Suprapubic skin (tissue), 4 donors: ENCODE results near the gene ALG12. TPM values are rescaled to one million over a fixed set of nuclear protein-coding genes. Genes with fewer than 3 reads are reported as not detected.

Experiments used
- DNase-seq, 2 donors: peaks; one replicate each; pipeline ENCODE4 v3.0.0-alpha.2; 2019; ENCODE audit warnings: low spot score in 2 of 2
- H3K27ac ChIP-seq: fragments of 200-600 bp; sonication (generic); one replicate; pipeline ENCODE4 v1.5.1; 2019
- H3K27me3 ChIP-seq: fragments of 200-600 bp; sonication (generic); one replicate; pipeline ENCODE4 v1.5.1; 2019
- H3K36me3 ChIP-seq: fragments of 200-600 bp; sonication (generic); one replicate; pipeline ENCODE4 v1.5.1; 2019
- H3K4me1 ChIP-seq: fragments of 200-600 bp; sonication (generic); one replicate; pipeline ENCODE4 v1.5.1; 2019
- H3K4me3 ChIP-seq: fragments of 200-600 bp; sonication (generic); one replicate; pipeline ENCODE4 v1.5.1; 2019; ENCODE audit warnings: mild to moderate bottlenecking
- H3K9me3 ChIP-seq: fragments of 200-600 bp; sonication (generic); one replicate; pipeline ENCODE4 v1.5.1; 2019
- CTCF ChIP-seq, 2 donors: fragments of 200-600 bp in 1 of 2; fragments of 450-650 bp in 1 of 2; sonication (generic) in 1 of 2; IDR thresholded peaks; one replicate each; pipeline ENCODE4 v1.5.1; 2016 to 2019; ENCODE audit warnings: antibody characterized with exemption in 2 of 2, mild to moderate bottlenecking in 1 of 2, moderate library complexity in 1 of 2
- EP300 ChIP-seq: sonication (generic); formaldehyde crosslinking; IDR thresholded peaks from one replicate; pipeline ENCODE4 v1.6.1; 2017; ENCODE audit warnings: antibody characterized with exemption
- POLR2A ChIP-seq, 2 donors: fragments of 450-650 bp; IDR thresholded peaks; one replicate each; pipeline ENCODE4 v1.6.1; 2017; ENCODE audit warnings: antibody characterized with exemption in 2 of 2, mild to moderate bottlenecking in 2 of 2, moderate library complexity in 2 of 2
- POLR2AphosphoS5 ChIP-seq, 3 donors: sonication (generic); formaldehyde crosslinking; IDR thresholded peaks; one replicate each; pipeline ENCODE4 v1.6.1; 2017; ENCODE audit warnings: antibody characterized with exemption in 3 of 3
- WGBS: methylation state at CpG from one replicate; pipeline ENCODE4 v1.1.5; 2018; 5-methylcytosine and 5-hydroxymethylcytosine counted together
- total RNA-seq, 4 donors: library from RNA; depleted of rRNA; stranded (reverse); fragments of >200 nt; gene quantifications; one replicate each; pipeline ENCODE4 v1.1.0, GENCODE V29; 2016

ALG12 gene
- total RNA-seq, 4 donors from 2014 or later, result 13.2 to 23.8 (median 16.8) TPM

- peak; percentile 67 to 78 for DNase-seq
- H3K4me1 ChIP-seq, result peaks cover 75% of the 10 kb centered on the region
- 81% methylated on average over 13 of the region's 22 CpGs for WGBS
Observed at GRCh38 chr22:49965091-49966040, 47.1 kb upstream of the ALG12 start.

GRCh38 chr22:49964136-49965090 lies 46.2 kb upstream of the ALG12 start:
- no peaks in the 10 kb centered on the region for H3K27me3 ChIP-seq
- H3K9me3 ChIP-seq, result no peaks in the 10 kb centered on the region
- WGBS, result 57% methylated on average over 14 of the region's 19 CpGs
- DNase-seq, result peak; percentile 74 to 76
- peaks cover 32% of the 10 kb centered on the region for H3K36me3 ChIP-seq
- peak overlapping the region; percentile 99 for H3K27ac ChIP-seq
- TF ChIP-seq CTCF (IDR thresholded peaks at IDR 0.05) (no peak), POLR2AphosphoS5 (IDR thresholded peaks at IDR 0.05) (no peak), POLR2A (IDR thresholded peaks at IDR 0.05) (no peak), EP300 (no peak)
- H3K4me1 ChIP-seq, result peaks cover 73% of the 10 kb centered on the region
- H3K4me3 ChIP-seq, result peak overlapping the region; percentile 97

More at GRCh38 chr22:49965091-49966040, 47.1 kb upstream of the ALG12 start:
- TF ChIP-seq CTCF (IDR thresholded peaks at IDR 0.05), result no peak
- TF ChIP-seq POLR2AphosphoS5 (IDR thresholded peaks at IDR 0.05), result no peak
- TF ChIP-seq POLR2A (IDR thresholded peaks at IDR 0.05), result no peak
- TF ChIP-seq EP300, result no peak
- peak overlapping the region; percentile 99 for H3K27ac ChIP-seq
- no peaks in the 10 kb centered on the region for H3K27me3 ChIP-seq
- peaks cover 32% of the 10 kb centered on the region for H3K36me3 ChIP-seq
- H3K9me3 ChIP-seq, result no peaks in the 10 kb centered on the region
- H3K4me3 ChIP-seq, result peak overlapping the region; percentile 97

GRCh38 chr22:49963647-49964026 lies 45.4 kb upstream of the ALG12 start:
- TF ChIP-seq CTCF (IDR thresholded peaks at IDR 0.05) (no peak), POLR2AphosphoS5 (IDR thresholded peaks at IDR 0.05) (no peak), POLR2A (IDR thresholded peaks at IDR 0.05) (no peak)
- peak overlapping the region; percentile 99 for H3K27ac ChIP-seq
- H3K36me3 ChIP-seq, result peaks cover 32% of the 10 kb centered on the region
- peak overlapping the region; percentile 97 for H3K4me3 ChIP-seq
- WGBS, result 44% methylated on average over 6 of the region's 6 CpGs
- H3K9me3 ChIP-seq, result no peaks in the 10 kb centered on the region
- no peaks in the 10 kb centered on the region for H3K27me3 ChIP-seq
- H3K4me1 ChIP-seq, result peaks cover 72% of the 10 kb centered on the region
- DNase-seq, result peak in 1 of 2 donors; percentile 71

- TF ChIP-seq POLR2A (IDR thresholded peaks at IDR 0.05) (no peak), POLR2AphosphoS5 (IDR thresholded peaks at IDR 0.05) (peak in 1 of 3 donors; percentile 3), EP300 (no peak), CTCF (IDR thresholded peaks at IDR 0.05) (no peak)
- peak overlapping the region; percentile 97 for H3K4me3 ChIP-seq
- no peaks in the 10 kb centered on the region for H3K9me3 ChIP-seq
- H3K36me3 ChIP-seq, result peaks cover 32% of the 10 kb centered on the region
- no peaks in the 10 kb centered on the region for H3K27me3 ChIP-seq
- DNase-seq, result peak; percentile 79 to 80
- 59% methylated on average over 9 of the region's 63 CpGs for WGBS
- H3K27ac ChIP-seq, result peak overlapping the region; percentile 99
- H3K4me1 ChIP-seq, result peaks cover 73% of the 10 kb centered on the region
Observed at GRCh38 chr22:49962751-49963646, 44.8 kb upstream of the ALG12 start.
